K562 (cell line): Measurements from ENCODE around the gene SMAGP. TPM values are rescaled to one million over a fixed set of nuclear protein-coding genes. Genes with fewer than 3 reads are reported as not detected.

Experiments
- DNMT1 ChIP-seq: fragments of 450-650 bp; IDR thresholded peaks from 2 replicates; pipeline ENCODE4 v1.6.1; 2016; ENCODE audit warnings: antibody characterized with exemption, mild to moderate bottlenecking
- FOXP4 ChIP-seq: sonication (generic); formaldehyde crosslinking; IDR thresholded peaks from 2 replicates; pipeline ENCODE4 v1.8.0; 2022; ENCODE audit warnings: mild to moderate bottlenecking, missing genetic modification reagents, borderline replicate concordance
- GATA2 ChIP-seq: sonication (generic); formaldehyde crosslinking; IDR thresholded peaks from 2 replicates; pipeline ENCODE4 v1.4.0; 2020; ENCODE audit warnings: mild to moderate bottlenecking, missing genetic modification reagents
- HDGF ChIP-seq: fragments of 450-650 bp; IDR thresholded peaks from 2 replicates; pipeline ENCODE4 v1.6.1; 2016
- HES1 ChIP-seq: fragments of 450-650 bp; IDR thresholded peaks from 2 replicates; pipeline ENCODE4 v1.6.1; 2016; ENCODE audit warnings: low read depth, mild to moderate bottlenecking, moderate library complexity
- HMG20B ChIP-seq: fragments of 250-450 bp; sonication (Bioruptor Pico); IDR thresholded peaks from 2 replicates; pipeline ENCODE4 v1.5.0; 2021; ENCODE audit warnings: mild to moderate bottlenecking
- KLF1 ChIP-seq: fragments of 450-650 bp; IDR thresholded peaks from 2 replicates; pipeline ENCODE4 v1.6.1; 2016; ENCODE audit warnings: missing genetic modification characterization, missing compliant biosample characterization
- KLF6 ChIP-seq: fragments of 250-450 bp; sonication (Bioruptor Pico); IDR thresholded peaks from 2 replicates; pipeline ENCODE4 v1.4.0; 2020; ENCODE audit warnings: mild to moderate bottlenecking, moderate library complexity, borderline replicate concordance
- NR2C2 ChIP-seq, 2 experiments: fragments of 200-800 bp in 1 of 2; sonication (Bioruptor generic) in 1 of 2; sonication (generic) in 1 of 2; formaldehyde crosslinking in 1 of 2; IDR thresholded peaks; 2 replicates each; pipeline versions ENCODE4 v1.6.1 to v1.8.0; 2016 to 2022; ENCODE audit warnings: mild to moderate bottlenecking in 1 of 2, missing compliant biosample characterization in 1 of 2, missing genetic modification characterization in 1 of 2, missing genetic modification reagents in 1 of 2
- PHF8 ChIP-seq: fragments of 200-600 bp; sonication (generic); IDR thresholded peaks from 2 replicates; pipeline ENCODE4 v1.6.1; 2012; ENCODE audit warnings: mixed run types, mild to moderate bottlenecking, inconsistent platforms, low read length, moderate library complexity, borderline replicate concordance
- POLR2A ChIP-seq: fragments of 450-650 bp; conservative IDR thresholded peaks from 2 replicates; pipeline ENCODE4 v1.6.1; 2016
- RB1 ChIP-seq: fragments of 450-650 bp; IDR thresholded peaks from 2 replicates; pipeline ENCODE4 v1.6.1; 2017; ENCODE audit warnings: low read depth, mild to moderate bottlenecking
- RBM17 ChIP-seq: fragments of 200-400 bp; formaldehyde crosslinking; IDR thresholded peaks from 2 replicates; pipeline ENCODE4 v1.6.1; 2017; ENCODE audit warnings: low read depth, mild to moderate bottlenecking, low read length, borderline replicate concordance
- SMAD4 ChIP-seq: fragments of 250-450 bp; sonication (Bioruptor Pico); conservative IDR thresholded peaks from 2 replicates; pipeline ENCODE4 v1.8.0; 2021; ENCODE audit warnings: inconsistent platforms, mild to moderate bottlenecking, moderate library complexity
- TBP ChIP-seq: optimal IDR thresholded peaks from 2 replicates; pipeline ENCODE3; 2011; ENCODE audit warnings: low read depth, low read length, improper control_type of control experiment
- TCF7L2 ChIP-seq: fragments of 150-350 bp; IDR thresholded peaks from 2 replicates; pipeline ENCODE4 v1.6.1; 2016; ENCODE audit warnings: low read depth, mild to moderate bottlenecking, low read length, moderate library complexity
- YY1 ChIP-seq, 3 experiments: IDR thresholded peaks; 2 replicates each; pipeline ENCODE4 v1.6.1; 2011; ENCODE audit warnings: low read length in 2 of 3, mild to moderate bottlenecking in 2 of 3, moderate library complexity in 2 of 3, borderline replicate concordance in 1 of 3, control low read depth in 1 of 3, low read depth in 1 of 3; ENCODE audit not compliant: insufficient read depth in 3 of 3, insufficient replicate concordance in 2 of 3, control insufficient read depth in 1 of 3, insufficient read length in 1 of 3; ENCODE audit errors: extremely low read depth in 1 of 3
- ZEB2 ChIP-seq: fragments of 450-650 bp; IDR thresholded peaks from 2 replicates; pipeline ENCODE4 v1.6.1; 2016
- ZNF133 ChIP-seq: fragments of 250-450 bp; sonication (Bioruptor Pico); IDR thresholded peaks from 2 replicates; pipeline ENCODE4 v1.4.0; 2020; ENCODE audit warnings: mild to moderate bottlenecking
- ZNF609 ChIP-seq: sonication (generic); formaldehyde crosslinking; IDR thresholded peaks from 2 replicates; pipeline ENCODE4 v1.8.1; 2023; ENCODE audit warnings: missing genetic modification reagents, mild to moderate bottlenecking, borderline replicate concordance
- polyA plus RNA-seq, 8 experiments: library from polyadenylated mRNA; depleted of rRNA in 4 of 8; stranded (reverse) in 5 of 8; unstranded in 3 of 8; fragments of >200 nt; fragmentation: Nextera tagmentation in 2 of 8; fragmentation: Illumina TruSeq in 1 of 8; extraction: Ambion mirVana in 2 of 8; extraction: Trizol in 1 of 8; gene quantifications; 2 replicates each; pipeline versions ENCODE4 v1.2.1 to v1.2.3, GENCODE V29; 2011 to 2014; ENCODE audit warnings: inconsistent platforms in 1 of 8, missing spikeins in 1 of 8
- total RNA-seq, 7 experiments: library from RNA; depleted of rRNA in 6 of 7; stranded (reverse); fragments of >200 nt in 6 of 7; fragmentation: Illumina TruSeq in 2 of 7; extraction: Trizol in 2 of 7; gene quantifications; 2 replicates each; pipeline versions ENCODE4 v1.2.1 to v1.2.3, GENCODE V29; 2011 to 2021; ENCODE audit warnings: low replicate concordance in 1 of 7

Gene SMAGP
- total and polyA plus RNA-seq, 9 of the 15 experiments (the other 6 are each of a cell fraction or from before 2014, with no cell fraction given) = 23.1 to 62.3 (median 29.9) TPM

- TF ChIP-seq ZNF609 (CRISPR knock-in tag) (peak; percentile 84; the same call in 1 of the 2 replicates), GATA2 (CRISPR knock-in tag) (no peak), POLR2A (no peak), PHF8 (peak; percentile 6; the same call in 1 of the 2 replicates), TCF7L2 (no peak), FOXP4 (no peak), TBP (peak; percentile 5), HMG20B (CRISPR knock-in tag) (no peak), RB1 (peak; percentile 76), KLF6 (no peak), HES1 (no peak), NR2C2 (CRISPR knock-in tag; IDR thresholded peaks at IDR 0.05) (peak; percentile 71; the same call in 1 of the 2 replicates), NR2C2 (tag; IDR thresholded peaks at IDR 0.05) (no peak), SMAD4 (CRISPR knock-in tag) (peak; percentile 37), RBM17 (no peak), YY1 (IDR thresholded peaks at IDR 0.05; ENCODE audit: borderline replicate concordance in 1 of 3, control insufficient read depth in 1 of 3, extremely low read depth in 1 of 3, insufficient read depth in 3 of 3, insufficient read length in 1 of 3, insufficient replicate concordance in 2 of 3, low read depth in 1 of 3, low read length in 2 of 3) (peak in 2 of 3 experiments; percentile 19 to 33), ZEB2 (peak; percentile 32; the same call in 1 of the 2 replicates), KLF1 (no peak), DNMT1 (no peak), ZNF133 (CRISPR knock-in tag) (no peak), HDGF (0 out of 2 replicates have a peak, but pooled peaks have one; percentile 51)
Measured at GRCh38 chr12:51269174-51270066, 795 bp downstream of the SMAGP start (continued).
